Stimulated activated CD4-positive, alpha-beta T cell treated with anti-CD3 and anti-CD28 coated beads, TNF-alpha, amount 100 ng/mL, for 48 hours (primary cell): ENCODE data around the gene LAMC1.

Source experiments
- DNase-seq, 3 donors: peaks; one replicate each; pipeline ENCODE4 v3.0.0-alpha.2; 2020; ENCODE audit warnings: low read depth in 3 of 3

The LAMC1 gene

GRCh38 chr1:183191833-183192232 lies 168.6 kb downstream of the LAMC1 start:
- DNase-seq, result no peak

- no peak for DNase-seq
These were observed 170.8 kb downstream of the LAMC1 start for GRCh38 chr1:183193963-183194525.

- no peak for DNase-seq
These were observed 171.4 kb downstream of the LAMC1 start for GRCh38 chr1:183194527-183195141.

- DNase-seq, result no peak
These were observed 171.9 kb downstream of the LAMC1 start for GRCh38 chr1:183195142-183195574.
